Measurements from ENCODE around the gene SLC2A1.

Gene SLC2A1

GRCh38 chr1:42938645-42939615, 19.7 kb downstream of the SLC2A1 start:
- no peak overlapping the region for H3K4me3 ChIP-seq (ENCODE audit: low read depth, low read length)
- no peak for TF ChIP-seq CTCF (IDR thresholded peaks at IDR 0.05; ENCODE audit: low read depth, low read length)

GRCh38 chr1:42937836-42938644, 20.6 kb downstream of the SLC2A1 start:
- no peak for TF ChIP-seq CTCF (IDR thresholded peaks at IDR 0.05; ENCODE audit: low read depth, low read length)
- H3K4me3 ChIP-seq (ENCODE audit: low read depth, low read length) = no peak overlapping the region

GRCh38 chr1:42937141-42937696, 21.4 kb downstream of the SLC2A1 start:
- H3K4me3 ChIP-seq (ENCODE audit: low read depth, low read length) = no peak overlapping the region

GRCh38 chr1:42936309-42937078, 22.2 kb downstream of the SLC2A1 start:
- TF ChIP-seq CTCF (IDR thresholded peaks at IDR 0.05; ENCODE audit: low read depth, low read length) = no peak
- no peak overlapping the region for H3K4me3 ChIP-seq (ENCODE audit: low read depth, low read length)

More at GRCh38 chr1:42937141-42937696, 21.4 kb downstream of the SLC2A1 start:
- TF ChIP-seq CTCF (IDR thresholded peaks at IDR 0.05; ENCODE audit: low read depth, low read length) = no peak

- H3K4me3 ChIP-seq (ENCODE audit: low read depth, low read length) = no peak overlapping the region
- no peak for TF ChIP-seq CTCF (IDR thresholded peaks at IDR 0.05; ENCODE audit: low read depth, low read length)
Observed at GRCh38 chr1:42935971-42936308, 22.7 kb downstream of the SLC2A1 start.

GRCh38 chr1:42935313-42935895, 23.3 kb downstream of the SLC2A1 start:
- no peak for TF ChIP-seq CTCF (IDR thresholded peaks at IDR 0.05; ENCODE audit: low read depth, low read length)
- H3K4me3 ChIP-seq (ENCODE audit: low read depth, low read length) = no peak overlapping the region

Data from WI38 (cell line).